ENCODE results near the gene RHOC.
A peak's percentile ranks its signal among the peaks of the same experiment; 100 is the strongest.
"Not testable (repeated sequence)": the region's sequence is repeated elsewhere in the genome, so short reads cannot be mapped to it uniquely, and the experiment has no call there.

The RHOC gene

DNA sequence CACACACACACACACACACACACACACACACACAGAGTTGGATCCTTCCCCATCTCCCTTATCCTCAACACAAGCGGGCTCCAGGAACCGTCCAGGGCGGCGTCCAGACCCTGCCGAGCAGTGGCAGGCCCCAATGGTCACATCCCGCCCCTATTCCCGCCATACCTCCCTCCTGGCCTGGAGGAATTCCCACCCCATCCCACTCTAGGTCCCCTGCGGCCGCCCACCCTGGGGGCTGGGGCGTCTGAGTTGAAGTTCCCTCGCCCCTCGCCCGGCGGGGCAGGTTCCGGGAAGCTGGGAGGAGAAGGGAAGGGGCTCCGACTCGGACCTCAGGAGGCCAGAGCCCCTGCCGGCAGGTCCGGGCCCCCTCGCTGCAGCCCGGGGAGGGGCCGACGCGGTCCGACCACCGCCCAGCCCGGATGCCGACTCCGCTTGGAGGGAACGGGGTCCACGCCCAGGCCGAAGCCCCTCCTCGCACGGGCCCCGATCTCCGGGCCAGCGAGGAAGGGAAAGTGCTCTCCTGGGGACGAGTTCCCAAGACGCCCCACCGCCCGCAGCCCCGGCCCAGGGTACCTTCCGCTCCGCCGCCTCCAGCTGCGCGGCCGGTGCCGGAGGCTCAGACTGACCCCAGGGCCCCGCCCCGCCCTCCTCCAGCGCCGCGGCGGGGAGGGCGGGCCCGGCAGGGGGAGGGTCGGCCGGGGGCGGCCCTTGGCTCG, at the start of gene RHOC:
Gene RHOC (minus strand): TSS at position 623 of the 716 bp plus-strand sequence. CDS start 3,328 bp downstream, outside the sequence.
- DNase-seq (ENCODE audit: low spot score): no peak

DNA sequence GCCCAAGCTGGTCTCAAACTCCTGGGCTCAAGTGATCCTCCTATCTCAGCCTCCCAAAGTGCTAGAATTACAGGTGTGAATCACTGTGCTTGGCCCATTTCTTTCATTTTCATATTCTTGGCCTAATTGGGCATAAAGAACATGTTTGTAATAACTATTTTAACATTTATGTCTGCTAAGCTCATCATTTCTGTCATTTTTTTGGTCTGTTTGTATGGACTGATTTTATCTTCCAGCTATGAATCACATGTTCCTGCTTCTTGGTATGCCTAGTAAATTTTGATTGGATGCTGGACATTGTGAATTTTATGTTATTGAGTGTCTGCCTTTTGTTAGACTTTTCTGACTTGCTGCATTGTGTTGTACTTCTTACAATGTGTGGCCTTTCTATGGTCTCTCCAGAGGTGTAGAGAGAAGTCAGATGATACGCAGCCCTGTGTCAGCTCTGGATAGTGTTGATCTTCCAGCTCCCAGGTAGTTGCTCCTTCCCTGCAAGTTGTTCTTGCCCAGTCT, 47.2 kb upstream of the RHOC start:
- no peak for DNase-seq (ENCODE audit: low spot score)

- no peak for DNase-seq (ENCODE audit: low spot score)
These were observed 41.5 kb upstream of the RHOC start for GRCh38 chr1:112748396-112748795.

DNA sequence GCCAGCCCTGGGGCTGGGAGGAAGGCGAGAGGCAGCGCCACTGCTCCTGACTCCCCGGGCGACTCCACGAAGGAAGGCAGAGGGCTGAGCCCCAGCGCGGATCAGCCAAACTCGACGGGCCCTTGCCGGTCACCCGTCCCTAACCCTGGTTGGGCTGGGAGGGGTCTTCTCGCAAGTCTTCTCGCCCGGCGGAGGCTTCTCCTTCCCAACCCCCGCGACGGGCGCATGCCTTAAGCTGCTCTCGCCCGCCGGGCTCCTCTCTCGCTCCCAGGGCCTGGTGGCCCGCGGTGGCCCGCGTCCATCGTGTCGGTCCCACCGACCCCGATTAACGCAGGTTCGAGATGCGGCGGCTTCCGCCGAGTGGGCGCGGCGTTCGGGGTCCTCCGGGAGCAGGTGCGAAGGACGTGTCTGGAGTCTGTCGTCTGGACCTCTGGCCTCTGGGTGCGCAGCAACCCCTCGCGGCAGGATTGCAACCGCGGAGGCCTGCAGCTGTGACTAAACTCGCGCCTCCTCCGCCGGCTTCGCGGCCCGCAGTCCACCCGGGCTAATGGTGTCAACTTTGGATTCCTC, 37.2 kb upstream of the RHOC start:
- no peak for DNase-seq (ENCODE audit: low spot score)

DNA sequence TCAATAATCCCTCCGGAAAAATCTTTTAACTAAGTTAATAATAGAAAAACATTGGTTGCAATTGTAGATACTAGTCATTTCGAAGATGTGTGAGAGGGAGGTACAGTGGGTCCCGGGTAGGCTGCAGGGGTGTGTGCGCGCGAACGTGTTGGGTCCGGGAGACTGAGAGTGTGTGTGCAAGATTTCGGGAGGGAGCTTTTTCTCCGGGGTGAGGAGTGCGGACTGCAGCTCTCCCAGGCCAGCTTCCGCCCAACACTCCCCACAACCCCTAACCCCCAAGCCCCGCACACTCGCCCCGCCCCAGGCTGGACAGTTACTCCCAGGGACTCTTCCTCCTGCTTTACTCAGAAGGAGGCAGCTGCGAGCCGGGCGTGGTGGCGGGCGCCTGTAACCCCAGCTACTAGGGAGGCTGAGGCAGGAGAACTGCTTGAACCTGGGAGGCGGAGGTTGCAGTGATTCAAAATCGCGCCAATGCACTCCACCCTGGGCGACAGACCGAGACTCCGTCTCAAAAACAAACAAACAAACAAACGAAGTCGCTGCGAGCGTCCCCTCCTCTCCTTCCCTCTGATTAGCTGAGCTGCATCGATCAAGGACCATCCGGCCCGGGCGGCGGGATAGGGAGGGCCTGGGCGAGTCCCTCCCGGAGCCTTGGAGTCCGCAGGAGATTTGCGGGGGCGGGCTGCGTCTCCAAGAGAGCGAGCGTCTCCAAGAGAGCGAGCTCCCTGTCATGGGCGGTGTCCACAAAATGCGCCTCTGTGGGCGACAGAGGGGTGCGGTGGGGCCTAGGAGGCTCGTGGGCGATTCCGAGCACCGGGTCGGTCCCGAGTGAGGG, 36.5 kb upstream of the RHOC start:
- no peak for DNase-seq (ENCODE audit: low spot score)

GRCh38 chr1:112737573-112737972, 30.6 kb upstream of the RHOC start:
- no peak for DNase-seq (ENCODE audit: low spot score)

GRCh38 chr1:112735752-112736151, 28.8 kb upstream of the RHOC start:
- no peak for DNase-seq (ENCODE audit: low spot score)

- no peak for DNase-seq (ENCODE audit: low spot score)
These were observed 24.5 kb upstream of the RHOC start for GRCh38 chr1:112731451-112731850.

GRCh38 chr1:112729909-112730308, 23.0 kb upstream of the RHOC start:
- no peak for DNase-seq (ENCODE audit: low spot score)

GRCh38 chr1:112729011-112729410, 22.1 kb upstream of the RHOC start:
- not testable (repeated sequence) for DNase-seq (ENCODE audit: low spot score)

- not testable (repeated sequence) for DNase-seq (ENCODE audit: low spot score)
These were observed 21.5 kb upstream of the RHOC start for GRCh38 chr1:112728306-112728971.

DNA sequence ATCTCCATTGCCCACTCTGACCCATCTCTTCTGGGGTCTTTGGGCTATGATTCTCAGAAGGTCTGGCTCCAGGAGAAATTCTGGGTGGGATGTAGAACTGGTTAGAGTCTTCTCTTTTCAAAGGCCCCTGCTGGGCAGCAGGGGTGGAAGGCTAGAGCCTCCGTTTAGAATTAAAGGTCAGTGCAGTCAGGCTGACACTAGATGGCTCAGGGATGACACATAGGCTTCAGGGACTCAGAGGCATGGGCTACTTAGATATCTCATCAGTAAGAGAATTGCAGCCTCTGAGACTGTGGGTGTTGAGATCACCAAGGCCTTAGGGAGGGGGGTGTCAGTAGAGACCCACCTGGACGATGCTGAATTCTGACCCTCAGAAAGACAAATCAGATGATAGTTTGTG, 20.8 kb upstream of the RHOC start:
- DNase-seq (ENCODE audit: low spot score): no peak

- DNase-seq (ENCODE audit: low spot score): not testable (repeated sequence)
These were observed 17.3 kb upstream of the RHOC start for GRCh38 chr1:112724240-112724639.

DNA sequence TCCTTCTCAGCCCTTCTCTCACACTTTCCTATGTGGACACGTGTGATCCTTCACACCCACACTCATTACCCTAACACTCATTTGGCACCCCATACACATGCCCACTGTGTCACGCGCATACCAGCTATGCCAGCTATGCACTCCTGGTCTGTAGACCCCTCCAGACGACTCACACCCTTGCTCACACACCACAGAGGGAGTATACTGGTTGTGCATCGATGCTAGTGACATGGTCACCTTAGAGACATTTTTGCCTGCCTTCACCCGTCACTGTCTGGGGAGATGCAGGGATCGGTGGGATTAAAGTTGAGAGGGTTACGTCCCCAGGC, 16.5 kb upstream of the RHOC start:
- DNase-seq (ENCODE audit: low spot score): no peak

DNA sequence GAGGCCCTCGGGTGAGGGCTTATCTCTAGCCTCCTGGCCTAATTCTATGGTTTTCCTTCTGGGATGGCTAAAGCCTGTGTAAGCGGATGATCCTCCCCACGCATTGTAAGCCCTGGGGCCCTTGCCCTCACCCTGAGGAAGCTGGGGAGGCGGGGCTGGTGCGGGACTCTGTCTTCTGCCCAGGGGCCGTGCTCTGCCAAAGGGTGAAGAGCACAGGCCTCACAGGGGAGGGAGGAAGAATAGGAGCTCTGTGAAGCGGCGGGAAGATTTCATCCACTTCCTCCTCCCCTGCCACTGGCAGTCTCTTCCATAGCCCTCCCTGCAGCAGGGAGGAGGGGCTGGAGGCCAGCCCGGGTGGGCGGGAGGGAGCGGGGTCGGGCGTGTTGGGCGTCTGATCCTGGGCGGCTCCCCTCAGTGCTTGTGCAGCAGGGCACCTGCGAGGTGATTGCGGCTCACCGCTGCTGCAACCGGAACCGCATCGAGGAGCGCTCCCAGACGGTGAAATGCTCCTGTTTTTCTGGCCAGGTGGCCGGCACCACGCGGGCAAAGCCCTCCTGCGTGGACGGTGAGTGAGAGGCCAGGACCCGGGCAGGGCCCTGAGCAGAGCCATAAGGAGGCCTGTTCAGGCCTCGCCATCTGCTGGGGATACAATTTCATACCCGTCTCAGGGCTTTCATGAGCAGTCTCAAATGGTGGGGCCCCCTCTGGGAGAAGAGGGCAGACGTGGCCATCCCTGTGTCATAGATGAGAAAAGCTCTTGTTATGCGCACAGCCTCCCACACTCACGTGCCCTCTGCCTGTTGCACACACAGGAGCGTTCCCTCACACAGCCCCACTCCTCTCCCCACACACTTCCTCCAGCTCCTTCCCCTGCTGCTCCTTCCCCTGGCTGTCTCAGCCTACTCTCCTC, 15.9 kb upstream of the RHOC start:
- DNase-seq (ENCODE audit: low spot score): no peak

- no peak for DNase-seq (ENCODE audit: low spot score)
These were observed 15.1 kb upstream of the RHOC start for GRCh38 chr1:112721966-112722524.

- DNase-seq (ENCODE audit: low spot score): not testable (repeated sequence)
These were observed 14.4 kb upstream of the RHOC start for GRCh38 chr1:112721294-112721693.

DNA sequence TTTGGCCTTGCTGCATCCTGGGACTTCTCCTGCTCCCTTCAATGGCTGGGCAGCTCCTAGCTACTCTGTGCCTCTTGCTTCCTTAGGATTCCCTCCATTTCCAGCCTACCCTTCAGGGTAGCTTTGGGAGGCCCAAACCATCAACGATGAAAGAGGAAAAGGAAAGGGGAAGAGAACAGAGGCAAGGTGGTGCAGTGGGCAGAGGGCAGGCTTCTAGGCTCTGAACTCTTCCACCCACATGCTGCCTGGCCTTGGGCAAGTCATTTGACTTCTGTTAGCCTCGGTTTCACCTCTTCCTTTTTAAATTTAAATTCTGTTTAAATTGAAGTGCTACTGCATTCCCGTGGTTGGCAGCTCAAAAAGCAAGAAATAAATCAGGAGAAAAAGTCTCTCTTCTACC, 13.9 kb upstream of the RHOC start:
- no peak for DNase-seq (ENCODE audit: low spot score)

- no peak for DNase-seq (ENCODE audit: low spot score)
These were observed 12.8 kb upstream of the RHOC start for GRCh38 chr1:112719706-112720105.

DNA sequence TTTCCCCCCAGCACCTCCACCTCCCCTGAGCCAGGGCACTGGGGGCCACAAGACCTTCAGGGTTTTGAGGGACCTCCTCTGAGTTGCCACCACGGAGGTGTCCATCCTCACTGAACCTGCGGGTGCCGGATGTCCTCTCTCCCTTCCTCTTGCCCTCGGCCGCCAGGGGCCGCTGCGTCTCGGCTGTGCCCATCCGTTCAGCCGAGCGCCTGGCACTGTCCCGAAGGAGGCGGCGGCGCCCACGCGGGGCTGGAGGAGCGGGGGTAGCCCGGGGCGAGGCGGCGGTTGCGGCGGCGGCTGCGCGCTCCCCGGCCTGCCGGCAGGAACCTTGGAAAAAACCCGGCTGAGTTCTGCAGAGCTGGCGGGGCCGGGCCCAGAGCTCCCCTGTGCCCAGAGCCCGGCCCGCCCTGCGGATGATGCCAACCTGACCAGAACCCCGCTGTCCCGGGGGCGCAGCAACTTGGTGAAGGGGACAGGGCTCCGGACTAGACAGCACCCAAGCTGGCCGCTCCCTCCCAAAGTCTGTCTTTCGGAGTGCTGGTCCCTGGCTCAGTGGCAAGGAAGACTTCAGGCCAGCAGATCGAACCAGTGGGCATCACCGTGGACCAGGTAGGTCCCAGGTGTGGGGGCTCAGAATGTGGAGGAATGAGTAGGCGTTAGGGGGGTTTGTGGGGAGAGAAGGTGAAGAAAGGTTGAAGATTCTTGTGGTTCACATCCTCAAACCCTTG, 11.9 kb upstream of the RHOC start:
- DNase-seq (ENCODE audit: low spot score): peak; percentile 66

All from hematopoietic multipotent progenitor cell treated with erythropoietin and hydrocortisone succinate and interleukin-3 and kit ligand, for 17 days (in vitro differentiated cells).